GDM1 (cell line): ENCODE results near the gene PMM1.
A peak's percentile ranks its signal among the peaks of the same experiment; 100 is the strongest.

ENCODE experiments used
- DNase-seq: peaks from one replicate; lab custom pipeline; 2025; lab: John Stamatoyannopoulos, UW

The PMM1 gene

DNA sequence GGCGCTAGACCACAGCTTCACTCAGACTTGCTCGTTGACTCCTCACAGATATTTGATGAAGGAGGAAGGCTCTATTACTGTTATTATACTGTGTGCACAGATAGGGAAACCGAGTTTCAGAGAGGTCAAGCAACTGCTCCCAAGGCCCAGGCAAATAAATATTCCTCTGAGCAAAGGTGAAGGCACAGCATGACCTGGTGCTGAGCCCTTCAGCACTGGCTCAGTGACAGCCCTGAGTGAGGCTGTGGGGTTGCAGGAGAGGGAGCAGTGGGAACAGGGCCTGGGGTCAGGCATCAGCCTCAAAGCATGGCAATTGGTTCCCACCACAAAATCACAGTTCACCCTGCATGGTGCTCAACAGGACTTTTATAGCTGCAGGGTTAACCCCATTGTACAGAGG is 52.4 kb downstream of the PMM1 start:
- no peak for DNase-seq

DNA sequence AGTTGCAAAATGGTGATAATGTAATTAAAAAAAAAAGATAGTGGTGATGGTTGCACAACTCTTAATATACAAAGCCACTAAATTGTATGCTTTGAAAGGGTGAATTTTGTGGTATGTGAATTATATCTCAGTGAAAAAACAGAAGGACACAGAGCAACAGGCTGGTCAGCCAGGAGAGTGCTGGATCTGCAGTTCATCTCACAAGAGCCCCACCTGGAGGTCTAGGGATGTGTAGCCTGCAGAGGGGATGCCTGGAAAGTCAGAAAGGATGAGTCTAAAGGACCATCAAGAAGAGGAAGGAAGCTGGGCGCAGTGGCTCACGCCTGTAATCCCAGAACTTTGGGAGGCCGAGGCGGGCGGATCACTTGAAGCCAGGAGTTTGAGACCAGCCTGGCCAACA is 54.4 kb downstream of the PMM1 start:
- no peak for DNase-seq

DNA sequence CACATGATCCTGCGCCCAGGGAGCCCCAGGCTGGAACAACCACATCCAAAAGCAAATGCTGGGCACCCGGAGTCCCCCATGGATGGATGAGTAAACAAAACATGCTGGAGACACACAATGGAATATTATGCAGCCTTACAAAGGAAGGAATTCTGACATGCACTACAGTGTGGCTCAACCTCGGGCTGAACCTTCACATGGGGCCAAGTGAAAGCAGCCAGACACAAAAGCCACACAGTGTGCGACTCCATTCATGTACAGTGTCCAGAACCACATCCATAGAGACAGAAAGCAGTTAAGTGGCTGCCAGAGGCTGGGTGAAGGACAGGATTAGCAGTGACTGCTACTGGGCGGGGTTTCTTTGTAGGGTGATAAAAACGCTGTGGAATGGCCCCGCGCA is 55.4 kb downstream of the PMM1 start:
- no peak for DNase-seq

DNA sequence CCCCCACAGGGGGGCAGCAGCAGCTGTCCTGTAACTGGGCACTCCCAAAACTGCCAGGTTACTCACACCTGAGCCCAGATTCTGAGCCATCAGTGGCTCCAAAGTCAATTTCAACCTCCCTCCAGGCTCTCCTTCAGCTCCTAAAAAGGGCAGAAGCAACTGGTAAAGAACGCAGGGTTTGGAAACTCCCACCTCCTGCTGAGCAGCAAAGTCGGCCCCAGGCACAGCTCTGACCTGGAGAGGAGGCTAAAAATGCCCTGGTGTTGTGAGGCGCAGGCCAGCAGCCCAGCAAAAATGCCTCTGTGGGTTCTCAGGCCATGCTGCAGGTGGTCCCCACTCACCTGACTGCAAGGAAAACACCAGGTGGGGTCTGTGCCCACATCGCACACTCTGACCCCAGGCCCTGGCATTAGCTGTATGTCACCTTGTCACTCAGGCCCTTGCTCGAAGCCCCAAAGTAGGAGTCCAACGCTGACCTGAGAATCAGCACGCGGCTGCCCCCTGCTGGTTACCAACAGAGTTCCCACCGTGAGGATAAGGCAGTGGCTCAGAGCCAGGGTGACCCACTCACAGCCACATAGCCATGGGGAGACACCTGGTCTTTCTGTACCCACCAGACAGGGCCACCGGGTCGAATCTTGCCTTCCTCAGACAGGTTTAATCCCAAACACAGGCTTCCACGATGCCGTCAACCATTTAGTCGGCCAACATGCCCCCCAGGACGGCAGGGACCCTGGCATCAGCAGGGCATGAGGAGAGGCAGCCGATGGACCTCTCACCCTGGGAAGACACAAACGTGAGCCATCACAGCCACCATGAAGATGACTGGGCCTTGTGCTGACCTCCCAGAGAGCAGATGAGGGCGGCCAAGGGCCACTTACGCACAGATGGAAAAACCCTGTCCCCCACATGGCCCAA is 56.5 kb downstream of the PMM1 start:
- DNase-seq, result peak; percentile 20

DNA sequence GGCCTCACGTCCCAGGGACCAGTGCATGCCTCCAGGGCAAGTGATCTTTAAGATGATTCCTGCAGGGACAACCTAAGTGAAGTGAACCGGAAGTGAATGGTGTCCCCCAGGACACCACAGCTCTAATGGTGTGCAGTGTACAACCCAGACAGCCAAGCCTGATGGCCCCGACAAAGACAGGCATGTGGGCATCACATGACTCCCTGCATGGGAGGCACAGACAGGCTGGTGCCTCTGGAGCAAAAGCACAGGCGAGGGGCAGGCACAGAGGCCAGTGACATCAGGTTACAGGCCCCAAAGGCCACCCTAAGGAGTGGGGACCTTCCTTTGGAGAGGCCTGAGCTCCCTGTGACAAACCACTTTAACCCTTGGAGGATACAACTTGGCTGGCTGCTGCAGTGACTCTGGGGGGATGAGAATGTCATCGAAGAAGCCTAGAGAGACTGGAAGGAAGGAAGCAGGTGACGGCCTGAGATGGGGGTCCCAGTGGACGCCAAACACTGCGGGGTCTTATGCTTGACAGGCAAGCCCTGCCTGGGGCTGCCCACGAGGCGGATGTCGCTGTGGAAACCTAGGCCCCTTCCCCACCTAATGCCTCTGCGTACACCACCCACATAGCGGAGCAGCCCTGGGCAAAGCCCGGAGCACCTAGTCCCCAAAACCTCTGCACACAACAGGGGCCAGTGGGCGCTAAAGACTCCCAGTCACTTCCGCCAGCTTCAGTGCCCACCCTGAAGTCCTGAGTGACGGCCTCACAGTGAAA is 57.7 kb downstream of the PMM1 start:
- no peak for DNase-seq

DNA sequence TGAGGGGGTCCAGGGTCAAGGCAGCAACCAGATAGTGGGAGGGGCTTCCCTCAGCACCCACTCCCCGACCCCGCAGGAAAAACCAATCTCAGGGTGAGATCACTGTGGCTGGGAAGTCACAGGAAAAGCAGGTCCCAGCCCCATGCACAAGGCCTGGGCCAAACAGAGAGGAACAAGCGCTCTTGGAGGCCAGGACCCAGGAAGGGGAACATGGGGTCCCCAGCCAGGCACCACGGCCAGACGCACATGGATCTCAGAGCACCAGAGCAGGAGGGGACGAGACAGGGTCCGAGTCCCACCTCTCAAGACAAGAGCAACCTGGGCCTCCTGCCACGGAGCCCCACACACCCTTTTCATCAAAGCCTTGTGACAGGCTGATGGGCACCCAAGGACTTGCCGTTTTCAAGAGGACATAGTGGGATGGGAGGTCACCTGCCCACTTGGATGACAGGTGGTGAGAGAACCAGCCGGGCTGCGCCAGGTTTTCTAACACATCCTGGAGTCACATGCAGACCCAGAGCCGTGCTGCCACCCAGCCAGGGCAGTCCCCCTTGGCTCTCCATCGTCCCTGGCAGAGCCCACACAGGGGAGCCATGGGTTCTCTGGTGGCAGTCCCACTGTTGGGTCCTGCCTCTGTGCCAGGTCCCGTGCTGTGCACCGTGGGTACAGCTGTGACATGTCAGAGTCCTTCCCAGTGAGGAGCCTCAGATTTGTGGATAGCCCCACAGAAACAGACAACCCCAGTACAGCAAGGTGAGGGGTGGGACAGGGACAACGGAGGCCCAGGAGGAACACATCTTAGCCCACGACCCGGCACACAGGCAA is 58.5 kb downstream of the PMM1 start:
- no peak for DNase-seq

DNA sequence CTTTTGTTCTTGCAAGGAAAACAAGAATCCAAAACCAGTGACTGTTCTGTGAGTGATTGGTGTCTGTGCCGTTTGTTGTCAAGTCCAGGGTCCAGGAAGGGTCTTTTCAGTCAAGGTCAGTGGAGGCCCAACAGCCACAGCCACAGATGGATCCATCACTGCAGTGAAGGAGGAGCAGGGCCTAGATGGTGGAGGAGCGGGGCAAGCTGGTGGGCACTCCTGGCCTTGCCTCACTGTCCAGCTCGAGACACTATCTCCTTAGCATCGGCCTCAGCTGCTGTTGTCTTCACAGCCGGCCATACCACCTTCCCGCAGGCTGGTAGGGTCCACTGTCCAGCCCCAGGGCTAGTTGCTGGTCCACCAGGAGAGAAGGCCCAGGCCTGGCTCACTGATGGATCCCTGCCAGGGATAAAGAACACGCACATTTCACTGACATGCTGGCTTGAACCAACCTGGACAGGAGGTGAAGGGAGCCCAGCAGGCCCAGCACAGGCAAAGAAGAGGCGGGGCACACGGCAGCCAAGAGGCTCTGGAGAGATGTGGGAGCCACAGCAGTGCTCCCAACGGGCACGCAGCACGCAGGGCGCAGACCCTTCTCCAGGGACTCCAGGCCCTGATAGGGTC is 60.6 kb downstream of the PMM1 start:
- no peak for DNase-seq

DNA sequence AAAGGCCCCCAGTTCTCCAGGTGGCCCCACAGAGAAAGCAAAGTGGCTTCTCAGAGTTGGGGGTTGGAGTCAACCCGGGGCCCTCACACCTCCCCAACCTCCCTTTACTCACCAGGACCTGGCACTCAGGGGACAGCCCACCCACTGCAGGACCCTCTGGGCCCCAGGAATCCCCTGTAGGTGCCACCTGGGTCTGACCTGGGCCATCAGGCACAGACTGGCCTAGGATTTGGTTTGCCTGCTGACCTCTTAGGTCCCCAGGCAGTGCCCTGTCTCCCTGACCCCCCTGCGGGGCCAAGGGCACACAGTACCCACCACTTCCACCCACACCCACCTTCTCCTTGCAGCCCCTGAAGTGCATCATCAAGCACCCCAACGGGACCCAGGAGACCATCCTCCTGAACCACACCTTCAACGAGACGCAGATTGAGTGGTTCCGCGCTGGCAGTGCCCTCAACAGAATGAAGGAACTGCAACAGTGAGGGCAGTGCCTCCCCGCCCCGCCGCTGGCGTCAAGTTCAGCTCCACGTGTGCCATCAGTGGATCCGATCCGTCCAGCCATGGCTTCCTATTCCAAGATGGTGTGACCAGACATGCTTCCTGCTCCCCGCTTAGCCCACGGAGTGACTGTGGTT is 61.4 kb downstream of the PMM1 start:
- DNase-seq, result no peak
